Dedifferentiated amniotic fluid mesenchymal stem cell (primary cell): ENCODE results near the gene TST.

Experiments used
- DNase-seq: peaks from one replicate; pipeline ENCODE4 v3.0.0-alpha.2; 2016; ENCODE audit errors: extremely low spot score

TST gene

DNA sequence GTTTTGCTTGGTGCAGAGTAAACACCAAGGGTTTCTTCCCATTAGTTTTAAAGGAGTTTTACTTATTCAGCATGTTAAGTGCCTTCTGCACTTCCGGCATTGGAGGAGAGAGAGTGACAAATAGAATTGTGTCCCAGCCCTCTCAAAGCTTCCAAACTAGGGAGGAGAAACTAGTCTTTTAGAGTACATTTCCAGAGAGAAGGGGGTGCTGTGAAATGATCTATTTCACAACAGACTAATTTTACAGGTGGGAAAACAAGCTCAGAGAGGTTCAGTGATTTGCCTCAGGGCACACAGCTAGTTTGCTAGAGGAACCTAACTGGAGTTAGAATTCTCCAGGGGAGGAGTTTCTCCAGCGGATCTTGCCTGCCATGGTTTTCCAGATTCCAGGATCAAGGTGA is 12.9 kb upstream of the TST start:
- DNase-seq = no peak

DNA sequence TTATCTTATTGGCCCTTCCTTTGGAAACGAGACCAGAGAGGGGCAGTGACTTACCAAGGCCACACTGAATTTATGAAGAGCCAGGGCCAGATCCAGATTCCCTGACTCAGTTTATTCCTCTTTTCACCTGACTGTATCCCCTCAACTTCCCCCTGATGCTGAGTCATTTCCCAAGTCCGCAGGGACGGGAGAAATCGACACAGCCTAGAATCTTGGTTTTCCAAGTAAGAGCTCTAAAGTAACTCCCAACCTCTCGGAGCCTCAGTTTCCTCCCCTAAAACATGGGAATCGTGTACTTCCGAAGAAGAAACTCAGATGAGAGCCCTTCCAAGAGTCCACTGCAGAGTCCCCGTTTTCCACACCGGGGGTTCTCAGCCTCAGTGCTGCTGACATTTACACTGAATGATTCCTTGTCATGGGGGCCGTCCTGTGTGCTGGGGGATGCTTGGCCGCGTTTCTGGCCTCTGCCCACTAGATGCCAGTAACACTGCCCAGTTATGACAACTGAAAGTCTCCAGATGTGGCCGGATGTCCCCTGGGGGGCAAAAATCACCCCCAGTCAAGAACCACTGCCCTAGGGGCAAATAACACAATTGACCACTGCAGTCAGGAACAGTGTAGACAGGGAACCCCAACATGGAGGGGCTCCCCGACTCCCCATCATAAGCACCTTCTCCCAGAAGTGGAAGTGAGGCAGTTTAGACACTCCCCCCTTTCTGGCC is 11.5 kb upstream of the TST start:
- DNase-seq = no peak

DNA sequence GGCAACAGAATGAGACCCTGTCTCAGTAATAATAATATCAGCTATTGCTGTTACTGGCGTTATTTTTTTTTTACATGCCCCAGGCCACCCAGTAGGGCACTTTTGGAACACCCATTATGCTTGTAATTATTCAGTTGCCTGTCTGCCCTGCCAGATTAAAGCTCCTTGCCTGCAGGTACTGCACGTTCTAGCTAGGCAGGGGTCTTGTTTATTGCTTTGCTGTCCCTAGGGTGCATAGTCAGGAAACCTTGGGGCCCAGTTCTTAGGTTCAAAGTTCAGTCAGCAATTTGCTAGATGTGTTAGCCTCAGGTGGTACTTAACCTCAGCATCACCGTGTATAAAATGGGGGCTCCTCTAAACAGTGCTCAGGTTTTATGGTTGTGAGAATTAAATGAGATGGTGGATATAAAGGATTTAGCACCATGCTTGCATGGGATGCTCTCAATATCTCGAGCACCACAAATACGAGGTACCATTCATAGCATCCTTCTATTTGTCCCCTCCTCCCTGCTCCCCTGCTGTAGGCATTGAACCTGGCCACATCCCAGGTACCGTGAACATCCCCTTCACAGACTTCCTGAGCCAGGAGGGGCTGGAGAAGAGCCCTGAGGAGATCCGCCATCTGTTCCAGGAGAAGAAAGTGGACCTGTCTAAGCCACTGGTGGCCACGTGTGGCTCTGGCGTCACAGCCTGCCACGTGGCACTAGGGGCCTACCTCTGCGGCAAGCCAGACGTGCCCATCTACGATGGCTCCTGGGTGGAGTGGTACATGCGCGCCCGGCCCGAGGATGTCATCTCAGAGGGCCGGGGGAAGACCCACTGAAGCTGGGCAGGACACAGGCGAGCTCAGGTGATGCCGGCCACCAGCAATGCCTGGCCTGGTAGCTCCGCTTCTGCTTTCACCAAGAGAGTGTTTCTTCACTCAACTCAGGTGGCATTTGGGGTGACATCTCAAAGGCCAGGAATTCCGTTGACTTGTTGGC is 9.7 kb upstream of the TST start:
- no peak for DNase-seq

DNA sequence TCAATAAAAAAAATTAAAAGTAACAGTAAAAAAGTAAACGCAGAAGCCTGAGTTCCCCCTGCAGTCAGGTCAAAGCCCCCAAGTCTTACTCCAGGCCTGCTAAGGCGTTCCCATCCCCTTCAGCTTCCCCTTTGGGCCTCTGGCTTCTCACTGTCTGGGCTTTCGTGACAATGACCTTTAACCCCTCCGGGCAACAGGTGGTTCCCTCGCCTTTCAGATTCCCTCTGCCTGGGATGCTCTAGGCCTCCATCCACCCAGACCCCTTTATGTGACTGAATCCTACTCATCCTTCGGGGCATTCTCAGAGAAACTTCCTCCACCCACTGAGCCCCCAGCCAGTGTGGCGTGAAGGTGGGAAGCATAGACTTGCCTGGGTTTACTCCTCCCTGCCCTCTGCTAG is 8.3 kb upstream of the TST start:
- DNase-seq = no peak

DNA sequence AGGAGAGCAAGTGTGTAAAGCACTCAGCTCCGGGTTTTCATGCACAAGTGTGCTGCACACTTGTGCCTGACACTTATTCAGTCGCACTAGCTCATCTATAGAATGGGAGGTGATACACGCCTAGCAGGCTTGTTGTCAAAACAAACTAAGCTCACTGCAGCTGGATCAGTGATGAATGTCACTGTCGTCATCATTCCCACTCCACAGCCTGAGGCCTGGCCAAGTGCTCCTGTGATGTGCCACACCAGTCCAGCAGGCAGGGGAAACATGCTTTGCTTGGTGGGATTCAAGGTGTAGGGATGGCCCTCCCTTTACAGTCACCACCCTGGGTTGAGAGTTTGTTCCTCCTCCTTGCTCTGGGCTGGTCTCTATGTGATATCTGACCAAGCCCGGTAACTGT is 7.1 kb upstream of the TST start:
- DNase-seq = no peak

DNA sequence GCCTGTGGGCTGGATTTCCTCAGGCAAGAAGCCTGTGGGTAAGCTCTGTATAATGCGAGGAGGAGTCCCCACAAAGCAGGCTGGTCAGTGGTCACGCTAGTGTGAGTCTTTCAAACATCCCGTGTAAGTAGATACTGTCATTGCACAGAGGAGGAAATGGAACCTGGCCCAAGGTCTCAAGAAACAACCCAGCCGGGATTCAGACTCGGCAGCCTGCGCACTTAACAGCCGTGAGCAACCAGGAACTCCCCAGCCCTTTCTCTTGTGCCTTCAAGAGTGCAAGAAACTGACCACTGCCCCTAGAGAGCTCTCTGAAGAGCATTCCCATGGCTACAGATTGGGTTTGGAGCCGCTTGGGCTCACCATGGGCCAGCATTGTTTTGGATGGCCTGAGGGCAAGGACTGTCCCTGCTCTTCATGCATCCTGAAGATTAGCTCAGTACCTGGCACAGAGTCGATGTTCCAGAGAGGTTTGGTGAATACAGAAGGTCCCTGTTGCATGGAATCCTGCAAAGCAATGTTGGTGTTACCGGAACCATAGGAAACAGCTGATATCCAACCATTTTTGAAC is 6.3 kb upstream of the TST start:
- no peak for DNase-seq

DNA sequence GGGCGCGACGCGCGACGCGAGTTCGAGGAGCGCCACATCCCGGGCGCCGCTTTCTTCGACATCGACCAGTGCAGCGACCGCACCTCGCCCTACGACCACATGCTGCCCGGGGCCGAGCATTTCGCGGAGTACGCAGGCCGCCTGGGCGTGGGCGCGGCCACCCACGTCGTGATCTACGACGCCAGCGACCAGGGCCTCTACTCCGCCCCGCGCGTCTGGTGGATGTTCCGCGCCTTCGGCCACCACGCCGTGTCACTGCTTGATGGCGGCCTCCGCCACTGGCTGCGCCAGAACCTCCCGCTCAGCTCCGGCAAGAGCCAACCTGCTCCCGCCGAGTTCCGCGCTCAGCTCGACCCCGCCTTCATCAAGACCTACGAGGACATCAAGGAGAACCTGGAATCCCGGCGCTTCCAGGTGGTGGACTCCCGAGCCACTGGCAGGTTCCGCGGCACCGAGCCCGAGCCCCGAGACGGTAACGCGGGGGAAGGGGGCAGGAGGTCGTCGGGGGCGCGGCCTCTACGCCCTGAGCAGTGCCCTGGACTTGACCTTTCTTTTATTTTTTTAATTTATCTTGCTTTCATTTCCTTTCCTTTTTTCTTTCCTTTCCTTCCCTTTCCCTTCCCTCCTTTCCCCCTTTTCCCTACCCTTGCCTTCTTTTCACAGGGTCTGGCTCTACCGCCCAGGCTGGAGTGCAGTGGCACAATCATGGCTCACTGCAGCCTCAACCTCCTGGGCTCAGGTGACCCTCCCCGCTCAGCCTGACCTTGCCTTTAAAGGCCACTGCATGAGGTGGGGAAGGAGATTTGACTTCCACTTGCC is 5.3 kb upstream of the TST start:
- no peak for DNase-seq

DNA sequence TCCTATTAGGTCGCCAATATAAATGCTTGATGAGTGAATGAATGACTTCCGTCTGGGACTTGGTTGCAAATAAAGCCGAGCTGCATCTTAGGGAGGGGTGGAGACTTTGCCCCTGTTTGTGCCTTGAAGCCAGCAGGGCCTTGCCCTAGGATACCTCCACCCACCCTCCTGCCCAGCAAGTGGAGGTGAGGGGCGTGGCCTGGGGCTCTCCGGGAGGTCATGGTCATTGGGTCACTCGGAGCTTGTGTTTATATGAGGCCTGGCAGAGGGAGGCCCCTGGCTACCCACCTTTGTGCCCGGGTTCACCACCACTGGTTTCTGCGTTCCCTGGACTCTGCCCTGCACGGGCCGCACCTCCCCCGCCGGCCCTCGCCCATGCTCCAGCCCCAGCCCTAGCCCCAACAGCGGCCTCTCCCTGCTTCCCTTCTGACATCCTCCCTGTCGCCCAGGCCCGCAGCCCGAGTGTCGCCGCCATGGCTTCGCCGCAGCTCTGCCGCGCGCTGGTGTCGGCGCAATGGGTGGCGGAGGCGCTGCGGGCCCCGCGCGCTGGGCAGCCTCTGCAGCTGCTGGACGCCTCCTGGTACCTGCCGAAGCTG is 4.6 kb upstream of the TST start:
- no peak for DNase-seq

DNA sequence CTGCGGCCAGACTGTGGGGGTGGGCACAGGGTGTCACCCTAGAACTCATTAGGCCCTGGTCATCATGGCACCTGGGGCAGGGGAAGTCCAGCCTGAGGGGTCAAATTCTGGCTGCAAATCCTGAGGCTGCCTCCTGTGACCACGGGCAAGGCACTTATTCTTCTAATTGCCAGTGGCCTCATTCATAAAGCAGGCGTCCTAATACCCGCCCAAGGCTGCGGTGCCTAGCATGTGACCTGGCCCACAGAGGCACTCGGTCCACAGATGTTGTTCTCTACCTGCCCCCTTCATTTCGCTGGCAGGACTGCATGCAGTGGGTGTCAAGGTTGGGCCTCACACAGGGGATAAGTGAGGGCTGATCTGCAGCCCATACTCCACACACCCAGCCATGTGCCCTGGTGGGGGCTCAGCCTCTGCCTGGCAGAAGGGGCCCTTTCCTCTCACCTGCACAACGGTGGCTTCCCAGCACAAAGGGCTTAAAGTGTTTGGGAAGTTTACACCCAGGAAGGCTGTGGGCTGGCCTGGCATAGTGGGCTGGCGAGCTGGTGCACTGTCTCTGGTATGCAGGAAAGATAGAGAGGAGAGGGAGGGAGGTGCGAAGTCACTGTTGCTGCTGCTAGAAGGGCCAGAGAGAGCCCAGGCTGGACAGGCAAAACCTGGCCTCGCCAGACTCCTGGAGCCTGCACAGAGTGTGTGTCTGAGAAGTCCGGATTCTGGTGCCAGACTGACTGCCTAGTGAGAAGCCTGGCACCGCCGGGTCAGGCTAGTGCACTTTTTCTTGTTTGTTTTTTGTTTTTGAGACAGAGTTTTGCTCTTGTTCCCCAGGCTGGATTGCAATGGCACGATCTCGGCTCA is 3.5 kb upstream of the TST start:
- no peak for DNase-seq

DNA sequence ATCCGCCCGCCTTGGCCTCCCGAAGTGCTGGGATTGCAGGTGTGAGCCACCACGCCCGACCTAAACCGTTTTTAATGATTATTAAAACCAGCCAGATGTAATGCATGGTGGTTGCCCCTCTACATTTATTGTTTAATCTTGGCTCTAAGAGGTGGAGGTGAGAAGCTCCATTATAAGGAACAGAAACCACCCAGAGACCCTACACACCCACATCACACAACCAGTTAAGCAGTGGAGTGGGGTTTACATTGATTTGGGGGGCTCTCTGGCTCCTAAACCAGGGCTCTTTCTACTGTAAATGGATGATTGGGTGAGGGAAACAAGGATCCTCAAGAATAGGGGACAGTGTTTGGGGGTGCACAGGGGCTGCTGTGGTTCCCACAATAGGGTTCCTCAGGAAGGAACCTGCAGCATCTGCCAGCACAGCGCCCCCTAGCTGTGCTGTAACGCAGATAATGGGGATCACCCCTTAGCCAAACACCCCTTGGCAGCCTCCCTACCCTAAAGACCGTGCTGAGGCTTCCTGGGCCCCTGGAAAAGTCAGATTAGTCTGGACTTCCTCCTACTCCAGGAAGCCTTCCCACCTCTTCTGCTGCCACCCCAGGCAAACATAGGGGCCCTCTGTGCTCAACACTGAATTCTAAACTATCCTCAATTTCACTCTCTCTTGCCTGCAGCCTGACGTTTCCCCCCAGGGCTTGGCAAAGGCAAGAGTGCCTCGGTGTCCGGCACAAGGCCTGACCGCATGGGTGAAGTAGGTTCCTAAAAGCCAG is 2.6 kb upstream of the TST start:
- no peak for DNase-seq

DNA sequence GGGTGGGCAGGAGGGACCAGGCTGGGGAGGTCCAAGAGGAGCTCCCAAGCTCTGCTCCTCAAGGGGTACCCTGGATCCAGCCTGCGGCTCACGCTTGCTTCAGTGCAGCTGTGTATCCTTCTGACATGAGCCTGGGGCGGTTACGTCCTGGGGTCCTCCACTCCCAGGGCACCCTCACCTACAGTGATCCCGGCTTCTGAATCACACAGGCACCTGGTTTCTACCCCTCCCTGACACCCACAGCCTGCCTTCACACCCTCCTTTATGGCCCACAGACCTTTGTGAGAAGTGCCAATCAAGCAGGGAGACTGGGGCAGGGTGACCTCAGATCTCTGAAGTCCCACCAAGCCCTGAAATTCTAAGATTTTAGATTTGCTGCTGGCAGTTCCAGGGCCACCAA is 1.8 kb upstream of the TST start:
- DNase-seq = no peak

DNA sequence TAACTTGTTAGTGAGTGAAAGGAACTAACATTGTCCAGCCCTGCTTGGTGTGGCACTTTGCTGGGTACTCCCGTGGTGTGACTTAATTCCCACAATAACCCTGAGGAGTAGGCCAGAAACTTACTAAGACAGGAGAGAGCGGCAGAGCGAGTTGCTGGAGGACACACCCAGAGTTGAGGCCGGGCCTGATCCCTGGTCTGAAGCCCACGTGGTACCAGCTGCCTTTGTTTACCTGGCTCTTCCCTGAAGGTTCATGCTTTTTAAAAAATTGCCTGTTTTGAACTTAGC is 889 bp upstream of the TST start:
- DNase-seq = peak; percentile 29

DNA sequence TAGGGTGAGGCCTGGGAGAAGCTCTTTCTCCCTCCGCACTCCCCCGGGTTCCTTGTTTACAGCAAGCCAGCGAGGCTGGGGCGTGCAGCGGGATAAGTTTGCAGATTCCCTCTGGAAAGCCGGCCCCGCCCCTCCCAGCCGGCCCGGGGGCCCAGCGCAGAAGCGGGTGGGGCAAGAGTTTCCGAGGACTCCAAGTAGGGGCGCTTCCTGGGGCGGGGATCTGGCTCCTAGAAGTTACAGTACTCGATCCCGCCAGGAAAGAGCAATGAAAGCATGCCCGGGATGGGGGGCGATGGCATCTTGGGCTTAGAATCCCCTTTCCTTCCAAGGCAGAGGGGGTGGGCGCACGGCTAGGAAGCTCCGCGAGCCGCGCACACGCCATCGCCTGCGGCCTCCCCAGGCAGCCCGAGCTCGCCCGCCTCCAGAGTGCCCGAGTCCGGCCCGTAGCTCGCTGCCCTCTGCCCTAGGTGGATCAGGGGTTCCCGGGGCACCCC is 385 bp downstream of the TST start:
- peak; percentile 19 for DNase-seq

DNA sequence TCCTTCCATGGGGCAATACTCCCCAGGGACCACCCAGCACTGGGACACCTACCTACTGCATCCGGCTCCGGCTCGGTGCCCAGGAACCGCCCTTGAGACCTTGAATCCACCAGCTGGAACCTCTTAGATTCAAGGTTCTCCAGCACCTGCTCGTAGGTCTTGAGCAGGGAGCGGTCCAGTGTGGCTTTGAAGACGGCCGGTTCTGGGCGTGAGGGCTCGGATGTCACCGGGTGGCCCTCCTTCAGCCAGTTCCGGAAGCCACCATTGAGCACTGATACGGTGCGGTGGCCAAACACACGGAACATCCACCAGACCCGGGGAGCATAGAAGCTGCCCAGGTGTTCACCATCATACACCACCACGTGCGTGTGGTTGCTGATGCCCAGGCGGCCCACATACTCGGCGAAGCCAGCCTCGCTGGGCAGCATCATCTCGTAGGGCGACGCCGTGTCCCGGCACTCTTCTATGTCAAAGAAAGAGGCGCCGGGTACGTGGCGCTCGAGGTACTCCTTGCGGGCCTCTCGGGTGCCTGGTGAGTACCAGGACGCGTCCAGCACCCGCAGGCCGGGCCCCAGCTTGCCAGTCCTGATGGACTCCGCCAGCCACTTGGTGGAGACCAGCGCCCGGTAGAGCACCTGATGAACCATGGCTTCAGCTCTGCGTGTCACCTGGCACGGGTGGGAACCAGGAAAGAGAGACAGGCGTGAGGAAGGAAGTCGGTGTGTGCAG is 997 bp downstream of the TST start:
- no peak for DNase-seq

DNA sequence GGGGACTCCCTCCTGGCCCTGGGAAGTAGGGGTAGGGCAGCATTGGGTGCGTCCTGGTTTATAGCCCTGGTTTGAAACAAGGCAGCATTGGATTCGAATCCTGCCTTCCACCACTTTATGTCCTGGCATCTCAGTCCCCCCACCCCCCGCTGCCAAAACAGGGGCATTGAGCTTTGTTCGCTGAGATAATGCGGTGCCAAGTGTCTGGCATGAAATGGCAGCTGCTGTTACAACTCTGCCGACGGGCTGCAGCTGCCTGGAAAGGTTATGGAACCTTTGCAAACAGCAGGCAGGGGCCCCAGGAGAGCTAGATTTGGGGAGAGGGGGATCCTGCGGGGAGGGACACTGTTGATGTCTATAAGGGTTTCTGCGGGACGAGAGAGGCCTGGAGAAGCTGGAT is 1.9 kb downstream of the TST start:
- DNase-seq = no peak

DNA sequence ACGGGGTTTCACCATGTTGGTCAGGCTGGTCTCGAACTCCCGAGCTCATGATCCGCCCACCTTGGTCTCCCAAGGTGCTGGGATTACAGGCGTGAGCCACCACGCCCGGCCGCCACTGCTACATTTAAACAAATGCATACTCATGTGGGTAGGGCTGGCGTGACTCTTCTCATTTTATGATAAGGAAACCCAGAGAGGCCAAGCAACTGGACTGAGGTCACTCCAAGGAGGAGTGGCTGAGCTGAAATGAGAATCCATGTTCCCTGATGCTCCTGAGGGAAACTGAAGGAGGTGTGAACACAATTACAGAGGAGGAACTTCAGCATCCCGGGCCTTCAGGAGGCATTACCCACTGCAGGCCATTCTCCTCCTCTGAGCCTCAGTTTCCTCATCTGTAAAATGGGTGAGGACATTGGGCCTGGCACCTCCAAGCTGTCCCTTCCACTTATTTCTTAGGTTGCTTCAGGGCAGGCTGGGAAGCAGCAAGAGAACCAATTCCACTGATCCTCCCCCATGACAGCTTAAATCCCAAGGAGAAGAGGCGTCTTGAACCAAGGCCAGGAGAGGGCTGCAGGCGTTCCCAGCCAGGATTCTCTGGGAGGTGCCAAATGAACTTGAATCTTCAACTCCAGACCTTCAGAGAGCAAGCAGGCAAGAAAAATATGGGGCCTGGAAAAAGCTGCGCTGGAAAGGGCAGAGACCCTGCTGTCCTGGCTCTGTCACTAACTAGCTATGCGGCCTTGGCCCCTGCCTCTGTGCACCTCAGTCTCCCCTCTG is 2.9 kb downstream of the TST start:
- DNase-seq = no peak

DNA sequence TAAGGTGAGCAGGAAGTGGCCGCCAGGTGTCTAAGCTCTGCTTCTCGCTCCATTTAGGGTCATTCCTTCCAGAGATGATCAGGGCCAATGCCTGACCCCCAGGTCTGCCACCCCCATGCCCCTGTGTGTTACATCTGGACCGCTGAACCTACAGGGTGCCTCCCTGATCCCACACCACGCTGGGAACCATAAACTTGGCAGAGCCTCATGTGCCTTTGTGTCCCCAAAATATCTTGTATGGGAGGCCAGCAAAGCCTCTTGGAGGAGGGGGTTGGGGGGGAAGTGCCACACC is 3.7 kb downstream of the TST start:
- DNase-seq = no peak

DNA sequence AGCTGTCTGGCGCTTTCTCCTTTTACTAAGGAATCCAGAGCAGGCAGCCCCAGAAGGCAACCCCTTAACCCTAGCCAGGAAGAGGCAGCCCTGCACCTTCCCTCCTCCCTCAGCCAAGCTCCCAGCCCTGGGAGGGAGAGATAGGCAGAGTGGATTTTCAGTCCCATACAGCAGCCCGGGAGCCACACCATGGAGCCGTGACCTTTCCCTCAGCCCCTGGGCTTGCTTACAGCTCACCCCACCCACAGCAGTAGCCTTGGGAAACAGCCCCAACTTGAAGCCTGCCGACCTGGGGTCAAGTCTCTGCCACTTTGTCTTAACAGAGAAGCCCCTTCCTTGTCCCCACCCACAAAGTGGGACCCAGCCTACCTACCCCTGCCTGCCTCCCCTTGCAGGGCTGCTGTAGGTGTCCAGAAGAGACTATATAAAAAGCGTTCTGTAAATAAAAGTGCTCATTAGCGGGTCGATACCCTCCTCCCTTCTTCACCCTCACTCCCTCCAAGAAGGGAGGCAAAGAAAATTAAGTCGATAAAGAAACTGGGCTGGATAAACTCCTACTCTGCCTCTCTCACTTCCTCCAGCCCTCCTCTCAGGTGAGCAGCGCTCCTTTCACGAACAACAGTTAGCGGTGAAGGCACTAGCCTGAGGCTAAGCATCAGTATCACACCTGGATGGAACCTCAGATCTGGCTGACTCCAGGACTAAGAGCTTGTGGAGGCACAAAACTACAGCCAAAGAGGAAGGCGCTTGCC is 4.2 kb downstream of the TST start:
- DNase-seq = no peak
